ENCODE data around the gene ACIN1.

The ACIN1 gene

GRCh38 chr14:23105348-23105824 is 10.4 kb upstream of the ACIN1 start:
- no peak for DNase-seq

- no peak for DNase-seq
Observed at GRCh38 chr14:23104591-23105347, 9.8 kb upstream of the ACIN1 start, which contains the start of gene CIROP. Gene CIROP, minus strand, starts transcription at chr14:23104989. Its CDS starts 69 bp downstream, at chr14:23104920.

GRCh38 chr14:23104070-23104590 is 9.2 kb upstream of the ACIN1 start:
- no peak for DNase-seq

- DNase-seq, result no peak
Observed at GRCh38 chr14:23103581-23103980, 8.6 kb upstream of the ACIN1 start.

GRCh38 chr14:23102801-23103200 is 7.9 kb upstream of the ACIN1 start:
- no peak for DNase-seq

GRCh38 chr14:23101986-23102625 is 7.2 kb upstream of the ACIN1 start:
- DNase-seq, result no peak

- peak; percentile 17 for DNase-seq
Observed at GRCh38 chr14:23101213-23101970, 6.5 kb upstream of the ACIN1 start.

- DNase-seq, result no peak
Observed at GRCh38 chr14:23099212-23099861, 4.4 kb upstream of the ACIN1 start.

- no peak for DNase-seq
Observed at GRCh38 chr14:23097786-23098185, 2.9 kb upstream of the ACIN1 start.

- no peak for DNase-seq
Observed at GRCh38 chr14:23095196-23096108, 516 bp upstream of the ACIN1 start, which contains the start of gene C14orf119. Gene C14orf119, plus strand, starts transcription at chr14:23095505. Its CDS starts 2,154 bp downstream, at chr14:23097659.

- no peak for DNase-seq
Observed at GRCh38 chr14:23093991-23094665, 808 bp downstream of the ACIN1 start.

GRCh38 chr14:23093526-23093925 is 1.4 kb downstream of the ACIN1 start:
- no peak for DNase-seq

GRCh38 chr14:23093104-23093503 is 1.8 kb downstream of the ACIN1 start:
- DNase-seq, result no peak

GRCh38 chr14:23091294-23092225 is 3.4 kb downstream of the ACIN1 start:
- DNase-seq, result no peak

- no peak for DNase-seq
Observed at GRCh38 chr14:23090254-23090636, 4.7 kb downstream of the ACIN1 start.

- no peak for DNase-seq
Observed at GRCh38 chr14:23089498-23090253, 5.3 kb downstream of the ACIN1 start.

- DNase-seq, result no peak
Observed at GRCh38 chr14:23086565-23086964, 8.4 kb downstream of the ACIN1 start.

- no peak for DNase-seq
Observed at GRCh38 chr14:23085458-23085857, 9.5 kb downstream of the ACIN1 start.

GRCh38 chr14:23080474-23080873 is 14.5 kb downstream of the ACIN1 start:
- no peak for DNase-seq
